DMS53 treated with DMSO at 0.1 percent for 48 hours (cell line): ENCODE results near the gene LRFN3.
"Not testable (repeated sequence)": the region's sequence is repeated elsewhere in the genome, so short reads cannot be mapped to it uniquely, and the experiment has no call there.

Experiments used
- DNase-seq: peaks from one replicate; lab custom pipeline; 2025; ENCODE audit not compliant: unreplicated experiment; lab: John Stamatoyannopoulos, UW

LRFN3 gene

GRCh38 chr19:35935911-35936737, at the start of gene LRFN3:
TSS of gene LRFN3 (plus strand) at chr19:35936374. CDS start at chr19:35939426, 3,052 bp downstream.
- peak; percentile 78 for DNase-seq

- DNase-seq = no peak
Measured at GRCh38 chr19:35887197-35887596, 49.0 kb upstream of the LRFN3 start.

GRCh38 chr19:35888398-35888797, 47.8 kb upstream of the LRFN3 start:
- DNase-seq = no peak

- no peak for DNase-seq
Measured at GRCh38 chr19:35889370-35890112, 46.6 kb upstream of the LRFN3 start.

- DNase-seq = no peak
Measured at GRCh38 chr19:35890113-35890650, 46.0 kb upstream of the LRFN3 start.

- DNase-seq = not testable (repeated sequence)
Measured at GRCh38 chr19:35891819-35892218, 44.4 kb upstream of the LRFN3 start.

GRCh38 chr19:35894342-35894741, 41.8 kb upstream of the LRFN3 start:
- DNase-seq = no peak

GRCh38 chr19:35895911-35896642, 40.1 kb upstream of the LRFN3 start:
- no peak for DNase-seq

- DNase-seq = no peak
Measured at GRCh38 chr19:35896643-35897040, 39.5 kb upstream of the LRFN3 start.

GRCh38 chr19:35897706-35898451, 38.3 kb upstream of the LRFN3 start:
- no peak for DNase-seq

- DNase-seq = no peak
Measured at GRCh38 chr19:35898499-35898809, 37.7 kb upstream of the LRFN3 start.

GRCh38 chr19:35899547-35900214, 36.5 kb upstream of the LRFN3 start:
- DNase-seq = peak; percentile 81

GRCh38 chr19:35901055-35901644, 35.0 kb upstream of the LRFN3 start:
- DNase-seq = no peak

GRCh38 chr19:35901854-35902661, 34.1 kb upstream of the LRFN3 start, which contains the start of gene HCST:
TSS of gene HCST (plus strand) at chr19:35902529. CDS start at chr19:35902594, 65 bp downstream.
- no peak for DNase-seq

- no peak for DNase-seq
Measured at GRCh38 chr19:35902870-35903475, 33.2 kb upstream of the LRFN3 start.

GRCh38 chr19:35903550-35904179, 32.5 kb upstream of the LRFN3 start:
- peak; percentile 79 for DNase-seq

GRCh38 chr19:35904311-35905068, 31.7 kb upstream of the LRFN3 start:
- no peak for DNase-seq
